Measurements from ENCODE around the gene UGT3A1.
"Not testable (repeated sequence)": the region's sequence is repeated elsewhere in the genome, so short reads cannot be mapped to it uniquely, and the experiment has no call there.

UGT3A1 gene

DNA sequence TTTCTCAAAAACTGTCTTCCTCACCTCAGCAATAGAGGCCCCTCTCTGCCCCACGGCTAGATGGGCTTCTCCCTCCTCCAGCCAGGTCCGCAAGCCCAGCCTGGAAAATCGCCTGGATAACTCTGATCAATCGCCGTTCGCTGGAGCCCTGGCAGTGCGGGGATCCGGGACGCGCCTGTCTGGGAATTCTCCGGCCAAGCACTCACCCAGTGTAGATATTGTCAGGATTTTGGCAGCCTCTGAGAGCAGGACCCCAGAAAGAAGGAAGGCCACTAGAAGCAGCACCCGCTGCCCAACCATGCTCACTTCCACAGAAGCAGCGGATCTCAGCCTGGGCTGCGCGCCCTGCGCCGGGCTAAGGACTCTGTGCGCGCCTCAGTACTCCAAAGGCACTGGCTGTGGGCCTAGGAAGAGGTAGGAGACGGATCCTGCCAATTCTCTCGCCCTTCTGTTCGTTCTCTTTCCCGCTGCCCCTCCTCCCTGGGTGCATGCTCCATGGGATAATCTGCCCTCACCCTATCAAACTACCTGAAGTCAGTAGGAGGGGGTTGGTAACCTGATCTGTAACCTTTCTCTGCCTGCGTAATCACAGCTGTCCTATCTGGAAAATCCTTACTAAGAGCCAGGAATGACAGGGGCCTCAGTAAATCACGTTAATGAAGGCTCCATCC is at the start of gene UGT3A1:
Gene UGT3A1 (minus strand): TSS at position 450 of the 671 bp plus-strand sequence. CDS start 150 bp downstream, at position 300.
- no peak for DNase-seq

DNA sequence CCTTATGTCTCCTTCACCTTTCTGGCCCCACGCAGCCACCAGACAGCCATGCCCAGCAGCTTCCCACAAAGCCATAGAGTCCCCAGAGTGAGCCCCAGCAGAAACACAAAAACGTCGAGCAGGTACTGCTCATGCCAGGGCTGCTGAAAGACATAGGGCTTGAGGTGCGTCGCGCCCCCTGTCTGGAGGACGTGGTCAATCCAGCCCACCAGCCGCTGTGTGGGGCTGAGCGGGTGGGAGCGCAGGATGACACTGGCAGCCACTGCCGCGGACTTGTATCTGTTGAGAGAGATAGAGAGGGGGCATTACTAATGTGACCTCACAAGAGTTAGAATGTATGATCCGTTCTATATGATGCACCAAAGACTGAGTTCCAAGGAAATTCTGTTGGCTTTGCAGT is 44.5 kb upstream of the UGT3A1 start:
- DNase-seq: no peak

DNA sequence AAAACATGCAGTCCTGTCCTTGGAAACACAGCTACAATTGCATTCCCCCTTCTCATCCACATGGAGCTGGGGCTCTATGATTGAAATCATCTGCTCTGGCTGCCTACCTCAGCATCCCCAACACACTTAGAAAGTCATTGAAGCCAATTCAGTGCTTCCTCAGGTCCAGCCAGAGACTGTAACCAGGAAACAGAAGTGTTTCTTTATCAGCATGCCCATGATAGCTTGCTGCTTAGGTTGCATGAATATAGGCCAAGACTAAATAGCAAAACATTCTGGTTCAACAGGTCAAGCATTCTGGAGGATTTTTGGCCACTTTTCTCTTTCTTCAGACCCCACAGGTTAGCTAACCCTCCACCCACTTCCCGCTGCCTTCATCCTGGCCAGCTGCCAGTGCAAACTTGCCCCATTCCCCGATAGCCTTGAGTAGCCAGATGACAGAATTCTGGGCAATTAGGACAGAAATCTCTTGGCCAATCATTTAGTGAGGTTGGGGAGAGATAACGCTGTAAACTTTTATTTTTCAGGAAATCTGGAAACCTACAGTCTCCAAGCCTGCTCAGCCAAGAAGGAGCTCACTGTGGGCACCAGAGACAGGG is 43.4 kb upstream of the UGT3A1 start:
- DNase-seq: not testable (repeated sequence)

DNA sequence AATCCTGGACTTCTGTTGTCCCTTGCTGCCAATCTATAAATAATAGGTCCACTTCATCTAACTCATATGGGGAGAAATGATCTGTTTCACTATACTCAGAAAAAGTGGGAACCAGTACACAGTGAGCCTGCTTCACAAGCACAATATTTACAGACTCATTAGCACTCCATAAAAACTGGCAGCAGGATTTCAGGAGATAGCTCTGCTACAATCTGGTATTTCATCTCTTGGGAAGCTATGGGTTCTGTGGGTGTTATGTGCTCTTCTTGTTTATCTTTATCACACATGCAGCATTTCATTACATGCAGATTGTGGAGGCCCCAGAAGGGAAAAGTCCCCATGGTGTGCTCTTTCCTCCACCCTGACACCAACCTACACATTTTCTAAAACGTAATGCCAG is 42.3 kb upstream of the UGT3A1 start:
- DNase-seq: no peak

DNA sequence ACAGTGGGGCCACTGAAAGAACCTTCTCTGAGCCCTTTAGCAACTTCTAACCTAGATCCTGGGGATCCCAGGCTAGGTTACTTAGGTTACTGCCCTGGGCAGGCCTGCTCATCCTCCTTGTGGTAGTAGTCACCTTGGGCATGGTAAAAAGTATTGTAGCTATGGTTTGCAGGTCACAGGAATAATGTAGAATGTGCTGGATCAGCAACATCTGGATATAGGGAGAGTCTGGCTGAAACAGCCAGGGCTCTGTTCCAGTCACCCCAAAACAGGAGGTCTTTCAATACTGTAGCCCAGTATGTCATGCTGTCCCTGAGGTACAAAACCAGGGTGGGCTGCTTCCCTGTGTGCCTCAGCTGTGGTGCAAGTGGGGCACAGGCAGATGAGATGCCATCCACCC is 41.9 kb upstream of the UGT3A1 start:
- no peak for DNase-seq

DNA sequence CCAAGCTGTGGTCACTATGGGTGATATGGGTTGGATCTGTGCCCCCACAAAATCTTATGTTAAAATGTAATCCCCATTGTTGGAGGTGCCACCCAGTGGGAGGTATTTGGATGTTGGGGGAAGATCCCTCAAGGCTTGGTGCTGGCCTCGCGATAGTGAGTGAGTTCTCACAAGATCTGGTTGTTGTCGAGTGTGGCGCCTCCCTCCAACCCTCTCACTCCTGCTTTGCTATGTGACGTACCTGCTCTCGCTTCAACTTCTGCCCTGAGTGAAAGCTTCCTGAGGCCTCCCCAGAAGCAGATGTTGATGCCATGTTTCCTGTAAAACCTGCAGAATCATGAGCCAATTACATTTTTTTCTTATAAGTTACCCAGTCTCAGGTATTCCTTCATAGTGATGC is 40.0 kb upstream of the UGT3A1 start:
- no peak for DNase-seq

- DNase-seq: no peak
Measured at GRCh38 chr5:36029914-36030313, 38.7 kb upstream of the UGT3A1 start.

DNA sequence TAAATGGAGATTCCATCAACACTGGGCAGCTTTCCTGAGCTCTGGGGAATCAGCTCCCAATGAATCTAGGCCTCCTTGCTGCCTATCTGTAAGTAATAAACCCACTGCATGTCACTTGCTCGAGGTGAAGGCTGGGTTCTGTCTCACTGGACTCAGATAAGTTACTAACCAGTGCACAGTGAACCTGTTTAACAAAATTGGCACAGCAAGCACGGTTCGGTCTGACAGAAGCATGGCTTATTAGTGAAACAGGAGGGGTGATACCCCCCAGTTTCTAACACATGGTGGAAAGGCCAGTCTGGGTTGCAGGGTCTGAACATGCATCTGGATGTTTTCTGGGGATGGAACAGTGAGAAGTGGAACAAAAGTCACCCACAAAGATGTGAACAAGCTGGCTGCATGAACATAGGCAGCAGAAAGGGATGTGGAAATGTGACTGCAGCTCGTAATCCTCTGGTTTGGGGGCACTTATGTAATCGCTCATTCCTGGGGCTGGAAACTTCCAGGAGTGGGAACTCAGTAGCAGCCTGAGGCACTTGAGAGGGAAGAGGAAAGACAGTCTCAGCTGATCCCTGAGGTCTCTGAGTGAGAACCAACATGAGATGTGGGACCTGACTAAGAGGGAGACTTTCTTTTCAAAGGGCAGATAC is 37.8 kb upstream of the UGT3A1 start:
- no peak for DNase-seq

GRCh38 chr5:36027711-36028110 is 36.5 kb upstream of the UGT3A1 start:
- DNase-seq: no peak

- DNase-seq: no peak
Measured at GRCh38 chr5:36026706-36027465, 35.7 kb upstream of the UGT3A1 start.

- DNase-seq: not testable (repeated sequence)
Measured at GRCh38 chr5:36022246-36022645, 31.1 kb upstream of the UGT3A1 start.

DNA sequence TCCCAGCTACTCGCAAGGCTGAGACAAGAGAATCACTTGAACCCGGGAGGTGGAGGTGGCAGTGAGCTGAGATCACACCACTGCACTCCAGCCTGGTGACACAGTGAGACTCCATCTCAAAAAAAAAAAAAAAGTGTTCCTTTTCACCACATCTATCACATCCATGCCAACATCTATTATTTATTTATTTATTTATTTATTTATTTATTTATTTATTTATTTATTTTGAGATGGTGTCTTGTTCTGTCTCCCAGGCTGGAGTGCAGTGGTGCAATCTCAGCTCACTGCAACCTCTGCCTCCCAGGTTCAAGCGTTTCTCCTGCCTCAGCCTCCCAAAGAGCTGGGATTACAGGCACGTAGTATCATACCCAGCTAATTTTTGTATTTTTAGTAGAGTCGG is 28.4 kb upstream of the UGT3A1 start:
- DNase-seq: not testable (repeated sequence)

DNA sequence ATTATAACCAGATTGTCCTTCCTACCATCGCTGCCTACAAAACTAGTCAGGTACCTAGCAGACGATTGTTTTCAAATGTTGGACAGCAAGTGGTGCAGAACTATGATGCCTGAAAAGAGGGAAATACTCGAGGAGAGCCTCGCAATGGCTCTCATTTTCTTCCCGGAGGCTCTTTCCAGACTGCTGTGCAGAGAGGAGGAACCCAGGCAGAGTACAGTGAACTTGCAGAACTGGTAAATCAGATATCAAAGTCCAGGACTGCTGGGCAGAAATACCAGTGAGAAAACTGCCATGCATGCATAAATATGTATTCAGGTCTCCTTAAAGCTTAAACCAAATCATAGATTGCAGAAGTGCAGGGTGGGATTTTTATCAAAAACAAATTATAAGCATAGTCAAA is 26.4 kb upstream of the UGT3A1 start:
- no peak for DNase-seq

GRCh38 chr5:36017004-36017403 is 25.8 kb upstream of the UGT3A1 start:
- no peak for DNase-seq

GRCh38 chr5:36013182-36013581 is 22.0 kb upstream of the UGT3A1 start:
- DNase-seq: no peak

- no peak for DNase-seq
Measured at GRCh38 chr5:36009698-36010097, 18.5 kb upstream of the UGT3A1 start.

DNA sequence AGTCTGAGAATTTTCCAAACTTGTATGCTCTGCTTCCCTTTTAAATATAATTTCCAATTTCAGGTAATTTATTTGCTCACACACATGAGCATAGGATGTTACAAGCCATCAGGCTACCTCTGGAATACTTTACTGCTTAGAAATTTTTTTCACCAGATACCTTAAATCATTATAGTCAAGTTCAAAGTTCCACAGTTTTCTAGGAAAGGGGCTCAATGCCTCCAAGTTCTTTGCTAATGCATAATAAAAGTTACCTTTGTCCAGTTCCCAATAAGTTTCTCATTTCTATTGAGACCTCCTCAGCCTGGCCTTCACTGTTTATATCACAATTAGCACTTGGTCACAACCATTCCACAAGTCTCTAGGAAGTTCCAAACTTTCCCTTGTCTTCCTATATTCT is 16.2 kb upstream of the UGT3A1 start:
- DNase-seq: no peak

- no peak for DNase-seq
Measured at GRCh38 chr5:36006163-36006562, 15.0 kb upstream of the UGT3A1 start.

- DNase-seq: no peak
Measured at GRCh38 chr5:36001032-36001431, 9.8 kb upstream of the UGT3A1 start.

DNA sequence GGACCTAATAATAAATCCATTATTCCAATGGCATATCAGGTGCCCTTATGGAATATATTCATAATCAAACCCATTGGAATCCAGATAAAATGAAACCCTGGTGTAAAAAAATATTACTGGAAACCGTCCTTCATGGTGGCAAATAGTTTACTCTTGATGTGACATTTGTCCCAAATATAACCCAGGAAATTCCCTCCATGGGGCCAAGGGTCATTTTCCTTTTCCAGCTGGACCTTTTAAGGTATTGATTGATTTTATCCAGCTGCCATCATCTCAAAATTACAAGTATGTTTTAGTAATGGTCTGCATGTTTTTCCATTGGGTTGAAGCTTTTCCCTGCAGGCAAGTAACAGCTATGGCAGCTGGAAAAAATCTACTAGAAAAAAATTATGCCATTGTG is 8.4 kb upstream of the UGT3A1 start:
- DNase-seq: no peak

DNA sequence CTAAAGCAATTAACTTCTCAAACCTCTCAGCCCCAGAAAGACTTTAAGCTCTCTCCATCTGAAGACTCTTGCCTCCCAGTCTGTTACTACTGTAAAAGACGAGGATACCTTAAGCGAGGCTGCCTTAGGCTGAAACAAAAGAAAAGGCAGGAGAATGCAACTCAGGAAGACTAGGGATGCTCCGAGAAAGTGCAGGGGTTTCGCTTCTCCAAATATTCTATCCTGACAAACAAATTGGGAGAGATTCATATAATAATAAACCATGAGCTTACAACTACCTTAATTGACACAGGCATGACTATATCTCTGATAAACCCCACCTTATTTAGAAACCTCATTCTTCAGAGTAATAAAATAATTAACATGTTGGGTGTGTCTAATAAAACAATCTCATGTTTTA is 4.9 kb upstream of the UGT3A1 start:
- no peak for DNase-seq

DNA sequence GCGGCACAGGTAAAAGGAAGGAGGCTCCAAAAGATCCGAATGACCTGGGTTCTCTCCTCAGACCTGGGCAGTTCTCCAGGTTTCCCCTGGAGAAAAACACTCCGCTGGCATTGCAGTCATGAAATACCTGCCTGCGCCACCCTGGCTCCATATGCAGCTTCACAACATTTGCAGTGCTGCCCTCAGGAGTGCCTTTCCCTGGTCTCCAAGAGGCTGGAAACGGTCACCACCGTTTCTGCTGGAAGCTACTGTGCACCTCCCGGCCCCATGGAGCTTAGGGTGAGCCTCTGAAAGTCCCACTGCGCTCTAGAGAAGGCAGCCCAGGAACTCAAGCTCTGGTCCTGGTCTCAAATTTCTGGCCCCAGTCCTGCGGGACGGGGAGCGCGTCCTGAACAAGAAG is 670 bp downstream of the UGT3A1 start:
- DNase-seq: no peak

- no peak for DNase-seq
Measured at GRCh38 chr5:35988529-35988928, 2.7 kb downstream of the UGT3A1 start.

DNA sequence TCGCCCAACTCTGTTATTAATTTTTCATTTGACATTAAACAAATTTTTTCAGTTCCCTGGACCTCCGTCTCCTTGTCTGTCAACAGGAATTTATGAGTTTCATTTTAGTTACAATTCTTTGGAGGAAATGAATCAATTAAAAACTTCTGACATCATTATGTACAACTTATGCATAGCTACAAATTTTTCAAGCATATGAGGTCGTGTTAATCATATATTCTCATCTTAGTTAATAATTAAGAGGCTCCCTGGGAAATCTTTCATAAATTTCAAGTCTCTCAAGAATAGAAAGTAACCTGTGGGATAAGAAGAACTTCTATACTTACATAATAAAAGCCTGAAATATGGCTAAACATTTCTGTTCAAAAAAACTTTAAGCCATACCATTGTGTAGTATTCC is 3.4 kb downstream of the UGT3A1 start:
- DNase-seq: no peak

Data from activated CD4-positive, alpha-beta T cell treated with anti-CD3 and anti-CD28 coated beads, Interleukin-2, amount 50 U/mL, for 1 hour (primary cell).